GM10266 (cell line): ENCODE measurements around the gene NPHP4.

Source experiments
- DNase-seq: peaks from one replicate; pipeline ENCODE4 v3.0.0; 2012; ENCODE audit errors: extremely low spot score
- TF ChIP-seq, protein P1 (sequence below): IDR thresholded peaks from 2 replicates; pipeline ENCODE4 v1.5.1; 2012; ENCODE audit warnings: mild to moderate bottlenecking, low read depth; ENCODE audit not compliant: control insufficient read depth, insufficient read depth; ENCODE audit errors: missing control alignments

NPHP4 gene

DNA sequence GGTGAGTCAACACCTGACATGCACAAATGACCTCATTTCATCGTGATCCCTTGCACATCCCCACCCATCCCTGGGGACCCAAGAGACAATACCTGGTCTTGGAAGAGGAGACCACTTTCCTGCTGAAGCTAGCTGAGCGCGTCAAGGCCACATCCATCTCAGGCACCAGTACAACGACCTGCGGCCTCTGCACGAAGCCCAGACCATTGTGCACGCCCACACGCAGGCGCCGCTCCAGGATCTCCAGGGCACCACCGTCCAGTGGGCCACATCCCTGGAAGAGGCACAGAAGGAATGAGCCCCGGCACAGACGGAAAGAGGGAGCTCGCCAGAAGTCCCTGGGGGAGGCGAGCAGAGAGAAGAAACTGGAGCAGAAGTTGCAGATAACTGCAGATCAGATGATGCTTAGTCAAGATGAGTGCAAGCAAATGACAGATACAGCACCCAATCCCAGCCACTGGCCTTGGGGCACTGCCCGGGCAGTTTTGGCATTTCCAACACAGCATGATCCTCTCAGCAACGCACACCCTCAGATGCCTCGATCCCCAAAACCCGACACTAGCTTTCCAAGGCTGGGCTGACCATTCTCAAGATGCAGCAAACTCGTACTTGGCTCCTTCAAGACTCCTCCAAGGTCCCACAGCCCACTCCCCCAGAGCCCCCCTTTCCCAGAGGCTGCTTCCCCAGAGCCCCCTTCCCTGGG lies 44.1 kb downstream of the NPHP4 start:
- TF ChIP-seq, protein P1, sequence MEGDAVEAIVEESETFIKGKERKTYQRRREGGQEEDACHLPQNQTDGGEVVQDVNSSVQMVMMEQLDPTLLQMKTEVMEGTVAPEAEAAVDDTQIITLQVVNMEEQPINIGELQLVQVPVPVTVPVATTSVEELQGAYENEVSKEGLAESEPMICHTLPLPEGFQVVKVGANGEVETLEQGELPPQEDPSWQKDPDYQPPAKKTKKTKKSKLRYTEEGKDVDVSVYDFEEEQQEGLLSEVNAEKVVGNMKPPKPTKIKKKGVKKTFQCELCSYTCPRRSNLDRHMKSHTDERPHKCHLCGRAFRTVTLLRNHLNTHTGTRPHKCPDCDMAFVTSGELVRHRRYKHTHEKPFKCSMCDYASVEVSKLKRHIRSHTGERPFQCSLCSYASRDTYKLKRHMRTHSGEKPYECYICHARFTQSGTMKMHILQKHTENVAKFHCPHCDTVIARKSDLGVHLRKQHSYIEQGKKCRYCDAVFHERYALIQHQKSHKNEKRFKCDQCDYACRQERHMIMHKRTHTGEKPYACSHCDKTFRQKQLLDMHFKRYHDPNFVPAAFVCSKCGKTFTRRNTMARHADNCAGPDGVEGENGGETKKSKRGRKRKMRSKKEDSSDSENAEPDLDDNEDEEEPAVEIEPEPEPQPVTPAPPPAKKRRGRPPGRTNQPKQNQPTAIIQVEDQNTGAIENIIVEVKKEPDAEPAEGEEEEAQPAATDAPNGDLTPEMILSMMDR = no peak
- no peak for DNase-seq

DNA sequence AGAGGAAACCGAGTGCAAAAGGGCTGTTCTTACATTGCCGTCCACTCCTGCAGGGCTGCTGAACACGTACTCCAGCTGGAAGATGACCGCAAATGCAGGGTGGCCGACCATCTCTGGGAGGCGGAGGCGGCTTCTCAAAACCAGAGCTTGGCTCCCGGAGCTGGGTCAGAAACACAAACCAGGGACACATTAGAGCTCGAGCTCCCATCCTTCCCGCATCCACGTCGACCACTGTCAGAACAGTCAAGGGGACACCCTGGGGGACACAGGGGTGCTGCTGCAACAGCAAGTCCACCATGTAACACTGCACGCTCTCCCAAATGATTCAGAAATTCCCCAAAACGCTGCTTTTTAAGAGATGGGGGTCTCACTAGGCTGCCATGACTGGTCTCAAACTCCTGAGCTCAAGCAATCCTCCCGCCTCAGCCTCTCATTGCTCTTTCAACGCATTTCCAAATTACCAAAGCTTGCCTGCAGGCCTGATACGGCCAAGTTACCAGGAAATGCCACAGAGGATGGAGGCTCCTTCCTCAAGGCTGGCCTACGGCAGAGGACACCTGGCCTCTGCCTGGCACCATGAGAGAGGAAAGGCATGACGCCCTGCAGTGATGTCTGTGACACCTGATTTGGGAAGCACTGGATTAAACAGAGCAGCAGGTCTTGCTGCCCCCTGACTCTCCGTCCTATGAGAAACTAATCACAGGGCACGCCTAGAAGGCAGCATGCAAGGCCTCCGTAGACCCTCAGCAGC lies 45.0 kb downstream of the NPHP4 start:
- no peak for DNase-seq
- TF ChIP-seq, protein P1 = no peak

DNA sequence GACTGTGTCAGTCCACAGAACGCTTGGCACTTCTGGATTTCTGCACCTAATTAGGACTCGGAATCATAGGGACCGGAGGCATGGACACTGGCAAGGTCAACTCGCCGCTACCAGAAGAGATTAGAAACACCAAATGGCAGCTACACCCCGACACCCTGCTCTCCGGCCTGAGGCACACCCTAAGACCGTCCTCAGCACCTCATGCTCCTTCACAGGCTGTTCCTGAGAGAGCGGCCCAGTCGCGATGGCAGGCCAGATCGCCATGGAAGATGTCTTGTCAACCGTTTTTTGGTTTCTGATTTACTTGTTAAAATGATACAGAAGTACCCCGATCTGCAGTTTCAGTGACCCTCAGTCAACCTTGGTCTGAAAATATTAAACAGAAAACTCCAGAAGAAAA lies 46.8 kb downstream of the NPHP4 start:
- DNase-seq = no peak
- TF ChIP-seq, protein P1 = no peak

DNA sequence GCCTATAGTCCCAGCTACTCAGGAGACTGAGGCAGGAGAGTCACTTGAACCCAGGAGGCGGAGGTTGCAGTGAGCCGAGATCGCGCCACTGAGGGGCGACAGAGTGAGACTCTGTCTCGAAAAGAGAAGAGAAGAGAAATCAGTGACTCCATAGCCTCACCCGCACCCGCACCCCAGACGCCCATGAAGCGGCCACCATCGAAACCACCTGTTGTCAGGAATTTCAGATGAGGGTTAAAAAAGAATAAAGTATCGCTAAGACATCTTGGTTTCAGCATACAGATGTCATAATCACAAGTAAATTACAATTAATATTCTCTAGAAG lies 47.4 kb downstream of the NPHP4 start:
- TF ChIP-seq, protein P1 = no peak
- DNase-seq = no peak

DNA sequence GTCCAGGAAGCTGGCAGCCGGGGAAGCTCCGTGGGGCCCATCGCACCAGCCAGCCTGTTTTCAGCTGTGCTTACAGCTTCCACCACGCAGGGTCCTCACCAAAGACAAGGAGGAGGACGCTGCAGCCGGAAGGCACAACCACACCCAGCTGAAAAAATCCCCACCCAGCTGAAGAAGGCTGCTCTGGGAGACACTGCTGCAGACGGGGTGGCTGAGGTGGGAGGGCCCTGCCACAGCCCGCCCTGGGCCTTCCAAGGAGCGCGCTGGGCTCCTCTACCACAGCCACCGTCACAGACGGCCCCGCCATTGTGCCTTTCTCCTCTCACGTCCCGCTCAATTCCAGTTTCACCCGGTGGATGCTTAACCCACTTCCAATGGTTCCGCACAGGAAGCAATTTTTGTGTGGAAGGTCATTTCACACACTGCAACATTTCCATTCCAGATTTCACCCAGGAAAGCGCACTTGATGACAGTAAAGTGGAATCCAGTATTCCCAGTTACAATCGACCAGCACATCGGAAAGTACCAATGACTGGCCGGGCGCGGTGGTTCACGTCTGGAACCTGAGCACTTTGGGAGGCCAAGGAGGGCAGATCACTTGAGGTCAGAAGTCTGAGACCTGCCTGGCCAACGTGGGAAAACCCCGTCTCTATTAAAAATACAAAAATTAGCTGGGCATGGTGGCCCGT lies 47.9 kb downstream of the NPHP4 start:
- TF ChIP-seq, protein P1 = no peak
- no peak for DNase-seq

DNA sequence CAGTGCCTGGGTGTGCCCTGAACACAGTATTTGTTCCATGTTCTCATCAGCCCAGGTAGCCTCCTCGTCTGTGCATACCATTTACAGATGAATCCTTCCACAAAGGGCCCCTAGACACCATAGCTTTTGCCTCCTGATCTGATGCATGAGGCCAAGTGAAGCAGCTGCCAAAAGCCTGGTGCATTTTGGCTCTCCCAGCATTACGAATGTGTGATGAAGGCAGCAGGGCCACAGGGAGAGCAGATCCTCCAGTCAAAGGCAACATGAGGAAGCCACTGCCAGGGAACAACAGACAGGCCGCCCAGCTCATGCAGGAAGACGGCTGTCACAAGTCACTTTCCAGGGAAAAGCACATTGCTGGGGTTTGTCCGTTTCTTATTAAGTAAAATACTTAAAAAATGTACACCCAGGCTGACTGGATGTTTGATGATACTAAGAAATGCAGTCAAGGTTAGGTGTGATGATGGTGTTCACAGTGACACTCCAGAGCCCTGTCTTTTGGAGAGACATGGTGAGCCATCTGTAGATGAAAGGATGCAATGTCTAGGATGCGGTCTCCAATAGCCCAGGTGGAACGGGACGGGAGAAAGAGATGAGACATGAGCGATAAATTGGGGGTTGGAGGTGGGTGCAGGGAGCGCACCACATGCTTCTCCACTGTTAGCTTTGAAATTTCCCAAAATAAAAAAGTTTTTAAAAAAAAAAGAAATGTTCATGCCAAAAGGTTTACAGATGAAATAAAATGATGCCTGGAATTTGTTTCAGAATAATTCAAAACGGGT lies 48.7 kb downstream of the NPHP4 start:
- TF ChIP-seq, protein P1 = no peak
- no peak for DNase-seq
